Measurements from ENCODE around the gene RAB14. TPM values are rescaled to one million over a fixed set of nuclear protein-coding genes. Genes with fewer than 3 reads are reported as not detected.

Gene RAB14
- 20.7 and 39.7 TPM in 2 replicates for total RNA-seq

GRCh38 chr9:121201738-121202533, at the start of gene RAB14:
Gene RAB14, minus strand, starts transcription at chr9:121201869. Its CDS starts 8,457 bp downstream, at chr9:121193412.

Other genes with a start within 250 kb of the RAB14 start
- gene C5, start 151.6 kb downstream of the RAB14 start, total RNA-seq, result 5.1 and 8.9 TPM in 2 replicates
- 4.3 and 15.1 TPM in 2 replicates for gene CNTRL, start 126.9 kb downstream of the RAB14 start, total RNA-seq
- gene GSN, start 66.3 kb upstream of the RAB14 start, total RNA-seq, result 461 and 1,128 TPM in 2 replicates
- gene STOM, start 168.4 kb upstream of the RAB14 start, total RNA-seq, result 106 and 172 TPM in 2 replicates